GM23338 (cell line): ENCODE measurements around the gene PATE2. TPM values are rescaled to one million over a fixed set of nuclear protein-coding genes. Genes with fewer than 3 reads are reported as not detected.

Experiments used
- ATAC-seq: fragments of 200-7000 bp; cut with Tn5 transposase; 3 replicates; pipeline ENCODE4 v1.9.1; 2020
- DNase-seq: peaks from one replicate; pipeline ENCODE4 v3.0.0-alpha.2; 2015; ENCODE audit warnings: low spot score
- H2AFZ ChIP-seq: fragments of 200-600 bp; sonication (generic); 2 replicates; pipeline ENCODE4 v1.8.0; 2016; ENCODE audit warnings: antibody characterized with exemption, mild to moderate bottlenecking, moderate library complexity
- H3F3A ChIP-seq: fragments of 200-600 bp; sonication (generic); replicated peaks from 2 replicates; pipeline ENCODE4 v1.8.0; 2017; ENCODE audit warnings: antibody characterized with exemption, mixed run types, low read depth
- H3K27ac ChIP-seq: fragments of 200-600 bp; sonication (generic); 2 replicates; pipeline ENCODE4 v1.6.1; 2016; ENCODE audit warnings: low read depth
- H3K27me3 ChIP-seq: fragments of 200-600 bp; sonication (generic); 2 replicates; pipeline ENCODE4 v1.8.0; 2016; ENCODE audit warnings: mild to moderate bottlenecking, mixed run types, moderate library complexity; ENCODE audit not compliant: insufficient read depth
- H3K36me3 ChIP-seq: fragments of 200-600 bp; sonication (generic); 2 replicates; pipeline ENCODE4 v1.8.0; 2016; ENCODE audit warnings: mild to moderate bottlenecking; ENCODE audit not compliant: insufficient read depth
- H3K4me1 ChIP-seq: fragments of 200-600 bp; sonication (generic); 2 replicates; pipeline ENCODE4 v1.8.0; 2016; ENCODE audit warnings: mild to moderate bottlenecking, moderate library complexity; ENCODE audit not compliant: insufficient read depth
- H3K4me2 ChIP-seq: fragments of 200-600 bp; sonication (generic); 2 replicates; pipeline ENCODE4 v1.7.1; 2017; ENCODE audit warnings: mixed run types
- H3K4me3 ChIP-seq: fragments of 200-600 bp; sonication (generic); 2 replicates; pipeline ENCODE4 v1.6.1; 2016; ENCODE audit warnings: mixed run types
- H3K79me2 ChIP-seq: fragments of 200-600 bp; sonication (generic); replicated peaks from 2 replicates; pipeline ENCODE4 v1.8.0; 2017; ENCODE audit warnings: mild to moderate bottlenecking; ENCODE audit not compliant: insufficient read depth
- H3K9me2 ChIP-seq: fragments of 200-600 bp; sonication (generic); 2 replicates; pipeline ENCODE4 v1.8.0; 2017; ENCODE audit not compliant: insufficient read depth
- H4K20me1 ChIP-seq: fragments of 200-600 bp; sonication (generic); replicated peaks from 2 replicates; pipeline ENCODE4 v1.8.0; 2017; ENCODE audit warnings: mild to moderate bottlenecking; ENCODE audit not compliant: insufficient read depth
- H3K27ac Mint-ChIP-seq: 2 replicates; pipeline ENCODE4 v1.8.0; 2020; ENCODE audit warnings: inconsistent platforms, mild to moderate bottlenecking, moderate library complexity, mixed read lengths
- H3K27me3 Mint-ChIP-seq: 3 replicates; pipeline ENCODE4 v1.8.0; 2022; ENCODE audit warnings: low read depth, mild to moderate bottlenecking, moderate library complexity, mixed read lengths, inconsistent platforms; ENCODE audit not compliant: insufficient read depth, poor library complexity
- H3K36me3 Mint-ChIP-seq: 3 replicates; pipeline ENCODE4 v1.8.0; 2021; ENCODE audit warnings: low read depth, mild to moderate bottlenecking, inconsistent platforms, moderate library complexity, mixed read lengths
- H3K4me1 Mint-ChIP-seq: 3 replicates; pipeline ENCODE4 v1.8.0; 2020; ENCODE audit warnings: mild to moderate bottlenecking, inconsistent platforms, mixed read lengths
- H3K4me3 Mint-ChIP-seq: 3 replicates; pipeline ENCODE4 v1.8.0; 2021; ENCODE audit warnings: moderate library complexity, mild to moderate bottlenecking, inconsistent platforms, mixed read lengths
- H3K9me3 Mint-ChIP-seq: 3 replicates; pipeline ENCODE4 v1.8.0; 2020; ENCODE audit warnings: moderate library complexity, mild to moderate bottlenecking, inconsistent platforms, mixed read lengths
- CREB1 ChIP-seq: fragments of 250-450 bp; sonication (Bioruptor Pico); IDR thresholded peaks from 2 replicates; pipeline ENCODE4 v1.5.0; 2020; ENCODE audit warnings: low read depth, mild to moderate bottlenecking, moderate library complexity
- EZH2 ChIP-seq: fragments of 200-600 bp; sonication (generic); IDR thresholded peaks from one replicate; pipeline ENCODE4 v1.8.0; 2017; ENCODE audit warnings: antibody characterized with exemption, mild to moderate bottlenecking, low read depth; ENCODE audit not compliant: unreplicated experiment
- EZH2phosphoT487 ChIP-seq: fragments of 200-600 bp; sonication (generic); IDR thresholded peaks from one replicate; pipeline ENCODE4 v1.8.1; 2018; ENCODE audit warnings: antibody characterized with exemption; ENCODE audit not compliant: unreplicated experiment
- JUNB ChIP-seq: IDR thresholded peaks from one replicate; pipeline ENCODE4 v1.6.1; 2016; ENCODE audit warnings: antibody characterized with exemption; ENCODE audit not compliant: unreplicated experiment
- NANOG ChIP-seq: IDR thresholded peaks from 2 replicates; pipeline ENCODE4 v1.6.1; 2016; ENCODE audit warnings: antibody characterized with exemption, borderline replicate concordance
- POLR2AphosphoS5 ChIP-seq: IDR thresholded peaks from 2 replicates; pipeline ENCODE4 v1.6.1; 2016; ENCODE audit warnings: antibody characterized with exemption, low read depth
- ZNF331 ChIP-seq: fragments of 250-450 bp; sonication (Bioruptor Pico); IDR thresholded peaks from 2 replicates; pipeline ENCODE4 v1.5.0; 2020; ENCODE audit warnings: low read depth, mild to moderate bottlenecking, moderate library complexity
- polyA plus RNA-seq: library from polyadenylated mRNA; unstranded; fragments of >200 nt; fragmentation: Nextera tagmentation; extraction: Ambion mirVana; gene quantifications from 2 replicates; pipeline ENCODE4 v1.2.1, GENCODE V29; 2016
- total RNA-seq: library from RNA; depleted of rRNA; stranded (reverse); fragments of >200 nt; shearing (Covaris generic); gene quantifications from 2 replicates; pipeline ENCODE4 v1.2.3, GENCODE V29; 2014
- TF ChIP-seq, protein P1 (sequence below): IDR thresholded peaks from one replicate; pipeline ENCODE4 v1.6.1; 2018; ENCODE audit warnings: antibody characterized with exemption; ENCODE audit not compliant: unreplicated experiment
- TF ChIP-seq, protein P2 (sequence below), 2 experiments: fragments of 200-600 bp in 1 of 2; sonication (generic) in 1 of 2; conservative IDR thresholded peaks; 2 replicates each; pipeline versions ENCODE4 v1.5.1 to v1.6.1; 2016 to 2017; ENCODE audit warnings: antibody characterized with exemption in 2 of 2, low read depth in 2 of 2, mild to moderate bottlenecking in 2 of 2, moderate library complexity in 1 of 2
- TF ChIP-seq, protein P3 (sequence below): fragments of 250-450 bp; sonication (Bioruptor Pico); IDR thresholded peaks from 2 replicates; pipeline ENCODE4 v1.5.0; 2020; ENCODE audit warnings: mild to moderate bottlenecking, moderate library complexity

Gene PATE2
- total and polyA plus RNA-seq, 2 experiments from 2014 or later: 0.16 TPM; not detected in 1

DNA sequence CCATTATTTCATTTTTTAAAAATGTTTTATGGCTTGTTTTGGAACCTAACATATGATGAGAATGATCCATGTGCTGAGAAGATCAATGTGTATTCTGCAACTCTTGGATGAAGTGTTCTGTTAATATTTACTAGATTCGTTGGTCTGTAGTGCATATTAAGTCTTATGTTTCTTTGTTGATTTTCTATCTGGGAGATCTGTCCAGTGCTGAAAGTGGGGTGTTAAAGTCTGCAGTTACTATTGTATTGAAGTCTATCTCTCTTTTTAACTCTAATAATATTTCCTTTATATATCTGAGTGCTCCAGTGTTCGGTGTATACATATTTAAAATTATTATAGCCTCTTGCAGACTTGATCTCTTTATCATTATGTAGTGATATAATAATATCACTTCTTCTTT, 21.2 kb upstream of the PATE2 start:
- no peak for ATAC-seq
- no peak for DNase-seq
- H3F3A ChIP-seq: no peaks in the 10 kb centered on the region
- Mint-ChIP-seq H3K27ac (no peak overlapping the region), H3K4me1 (peaks cover 12% of the 10 kb centered on the region), H3K9me3 (peaks cover 41% of the 10 kb centered on the region), H3K36me3 (peaks cover 4% of the 10 kb centered on the region; the same call in 2 of the 3 replicates), H3K4me3 (no peak overlapping the region), H3K27me3 (no peaks in the 10 kb centered on the region)
- 0 out of 2 replicates have a peak, but pooled peaks cover 4% of the 10 kb centered on the region for H3K36me3 ChIP-seq
- H3K9me2 ChIP-seq: peaks cover 17% of the 10 kb centered on the region
- H4K20me1 ChIP-seq: no peaks in the 10 kb centered on the region
- H3K27me3 ChIP-seq: no peaks in the 10 kb centered on the region
- H3K4me3 ChIP-seq: no peak overlapping the region
- H3K79me2 ChIP-seq: no peaks in the 10 kb centered on the region
- no peak overlapping the region for H3K27ac ChIP-seq
- H2AFZ ChIP-seq: no peak overlapping the region
- H3K4me1 ChIP-seq: peaks cover 10% of the 10 kb centered on the region; the same call in 1 of the 2 replicates
- no peak for TF ChIP-seq EZH2phosphoT487
- TF ChIP-seq, protein P1, sequence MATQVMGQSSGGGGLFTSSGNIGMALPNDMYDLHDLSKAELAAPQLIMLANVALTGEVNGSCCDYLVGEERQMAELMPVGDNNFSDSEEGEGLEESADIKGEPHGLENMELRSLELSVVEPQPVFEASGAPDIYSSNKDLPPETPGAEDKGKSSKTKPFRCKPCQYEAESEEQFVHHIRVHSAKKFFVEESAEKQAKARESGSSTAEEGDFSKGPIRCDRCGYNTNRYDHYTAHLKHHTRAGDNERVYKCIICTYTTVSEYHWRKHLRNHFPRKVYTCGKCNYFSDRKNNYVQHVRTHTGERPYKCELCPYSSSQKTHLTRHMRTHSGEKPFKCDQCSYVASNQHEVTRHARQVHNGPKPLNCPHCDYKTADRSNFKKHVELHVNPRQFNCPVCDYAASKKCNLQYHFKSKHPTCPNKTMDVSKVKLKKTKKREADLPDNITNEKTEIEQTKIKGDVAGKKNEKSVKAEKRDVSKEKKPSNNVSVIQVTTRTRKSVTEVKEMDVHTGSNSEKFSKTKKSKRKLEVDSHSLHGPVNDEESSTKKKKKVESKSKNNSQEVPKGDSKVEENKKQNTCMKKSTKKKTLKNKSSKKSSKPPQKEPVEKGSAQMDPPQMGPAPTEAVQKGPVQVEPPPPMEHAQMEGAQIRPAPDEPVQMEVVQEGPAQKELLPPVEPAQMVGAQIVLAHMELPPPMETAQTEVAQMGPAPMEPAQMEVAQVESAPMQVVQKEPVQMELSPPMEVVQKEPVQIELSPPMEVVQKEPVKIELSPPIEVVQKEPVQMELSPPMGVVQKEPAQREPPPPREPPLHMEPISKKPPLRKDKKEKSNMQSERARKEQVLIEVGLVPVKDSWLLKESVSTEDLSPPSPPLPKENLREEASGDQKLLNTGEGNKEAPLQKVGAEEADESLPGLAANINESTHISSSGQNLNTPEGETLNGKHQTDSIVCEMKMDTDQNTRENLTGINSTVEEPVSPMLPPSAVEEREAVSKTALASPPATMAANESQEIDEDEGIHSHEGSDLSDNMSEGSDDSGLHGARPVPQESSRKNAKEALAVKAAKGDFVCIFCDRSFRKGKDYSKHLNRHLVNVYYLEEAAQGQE: peak; percentile 34
- H3K4me2 ChIP-seq: no peak overlapping the region

DNA sequence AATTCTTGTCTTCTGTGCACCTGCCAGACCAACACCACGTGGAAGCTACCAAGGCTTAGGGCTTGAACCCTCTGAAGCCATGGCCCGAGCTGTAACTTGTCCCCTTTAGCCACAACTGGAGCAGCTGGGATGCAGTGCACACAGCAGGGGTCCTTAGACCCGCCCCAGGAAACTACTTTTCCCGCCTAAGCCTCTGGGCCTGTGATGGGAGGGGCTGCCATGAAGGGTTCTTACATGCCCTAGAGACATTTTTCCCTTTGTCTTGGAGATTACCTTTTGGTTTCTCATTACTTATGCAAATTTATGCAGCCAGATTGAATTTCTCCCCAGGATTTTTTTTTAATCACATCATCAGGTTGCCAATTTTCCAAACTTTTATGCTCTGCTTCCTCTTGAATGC, 19.0 kb upstream of the PATE2 start:
- no peak overlapping the region for H3K4me2 ChIP-seq
- H3K4me3 Mint-ChIP-seq: no peak overlapping the region
- H2AFZ ChIP-seq: no peak overlapping the region
- H3K27ac ChIP-seq: no peak overlapping the region
- peaks cover 4% of the 10 kb centered on the region; the same call in 2 of the 3 replicates for H3K36me3 Mint-ChIP-seq
- ATAC-seq: peak; percentile 53
- H3K4me1 Mint-ChIP-seq: peaks cover 12% of the 10 kb centered on the region
- H3K27me3 Mint-ChIP-seq: no peaks in the 10 kb centered on the region
- peak; percentile 53 for DNase-seq
- peaks cover 6% of the 10 kb centered on the region; the same call in 1 of the 2 replicates for H3K36me3 ChIP-seq
- no peak overlapping the region for H3K27ac Mint-ChIP-seq
- no peaks in the 10 kb centered on the region for H4K20me1 ChIP-seq
- H3K9me3 Mint-ChIP-seq: peaks cover 32% of the 10 kb centered on the region
- H3K9me2 ChIP-seq: peaks cover 17% of the 10 kb centered on the region
- no peaks in the 10 kb centered on the region for H3K79me2 ChIP-seq
- H3K4me1 ChIP-seq: peaks cover 10% of the 10 kb centered on the region; the same call in 1 of the 2 replicates
- no peaks in the 10 kb centered on the region for H3F3A ChIP-seq
- no peaks in the 10 kb centered on the region for H3K27me3 ChIP-seq
- no peak overlapping the region for H3K4me3 ChIP-seq
- TF ChIP-seq, protein P2, sequence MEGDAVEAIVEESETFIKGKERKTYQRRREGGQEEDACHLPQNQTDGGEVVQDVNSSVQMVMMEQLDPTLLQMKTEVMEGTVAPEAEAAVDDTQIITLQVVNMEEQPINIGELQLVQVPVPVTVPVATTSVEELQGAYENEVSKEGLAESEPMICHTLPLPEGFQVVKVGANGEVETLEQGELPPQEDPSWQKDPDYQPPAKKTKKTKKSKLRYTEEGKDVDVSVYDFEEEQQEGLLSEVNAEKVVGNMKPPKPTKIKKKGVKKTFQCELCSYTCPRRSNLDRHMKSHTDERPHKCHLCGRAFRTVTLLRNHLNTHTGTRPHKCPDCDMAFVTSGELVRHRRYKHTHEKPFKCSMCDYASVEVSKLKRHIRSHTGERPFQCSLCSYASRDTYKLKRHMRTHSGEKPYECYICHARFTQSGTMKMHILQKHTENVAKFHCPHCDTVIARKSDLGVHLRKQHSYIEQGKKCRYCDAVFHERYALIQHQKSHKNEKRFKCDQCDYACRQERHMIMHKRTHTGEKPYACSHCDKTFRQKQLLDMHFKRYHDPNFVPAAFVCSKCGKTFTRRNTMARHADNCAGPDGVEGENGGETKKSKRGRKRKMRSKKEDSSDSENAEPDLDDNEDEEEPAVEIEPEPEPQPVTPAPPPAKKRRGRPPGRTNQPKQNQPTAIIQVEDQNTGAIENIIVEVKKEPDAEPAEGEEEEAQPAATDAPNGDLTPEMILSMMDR (conservative IDR thresholded peaks at IDR 0.05; ENCODE audit: low read depth in 2 of 2): no peak
- TF ChIP-seq POLR2AphosphoS5 (no peak), ZNF331 (CRISPR knock-in tag) (no peak), CREB1 (CRISPR knock-in tag) (no peak), JUNB (no peak), NANOG (no peak), EZH2phosphoT487 (no peak), EZH2 (no peak)
- TF ChIP-seq, protein P3, sequence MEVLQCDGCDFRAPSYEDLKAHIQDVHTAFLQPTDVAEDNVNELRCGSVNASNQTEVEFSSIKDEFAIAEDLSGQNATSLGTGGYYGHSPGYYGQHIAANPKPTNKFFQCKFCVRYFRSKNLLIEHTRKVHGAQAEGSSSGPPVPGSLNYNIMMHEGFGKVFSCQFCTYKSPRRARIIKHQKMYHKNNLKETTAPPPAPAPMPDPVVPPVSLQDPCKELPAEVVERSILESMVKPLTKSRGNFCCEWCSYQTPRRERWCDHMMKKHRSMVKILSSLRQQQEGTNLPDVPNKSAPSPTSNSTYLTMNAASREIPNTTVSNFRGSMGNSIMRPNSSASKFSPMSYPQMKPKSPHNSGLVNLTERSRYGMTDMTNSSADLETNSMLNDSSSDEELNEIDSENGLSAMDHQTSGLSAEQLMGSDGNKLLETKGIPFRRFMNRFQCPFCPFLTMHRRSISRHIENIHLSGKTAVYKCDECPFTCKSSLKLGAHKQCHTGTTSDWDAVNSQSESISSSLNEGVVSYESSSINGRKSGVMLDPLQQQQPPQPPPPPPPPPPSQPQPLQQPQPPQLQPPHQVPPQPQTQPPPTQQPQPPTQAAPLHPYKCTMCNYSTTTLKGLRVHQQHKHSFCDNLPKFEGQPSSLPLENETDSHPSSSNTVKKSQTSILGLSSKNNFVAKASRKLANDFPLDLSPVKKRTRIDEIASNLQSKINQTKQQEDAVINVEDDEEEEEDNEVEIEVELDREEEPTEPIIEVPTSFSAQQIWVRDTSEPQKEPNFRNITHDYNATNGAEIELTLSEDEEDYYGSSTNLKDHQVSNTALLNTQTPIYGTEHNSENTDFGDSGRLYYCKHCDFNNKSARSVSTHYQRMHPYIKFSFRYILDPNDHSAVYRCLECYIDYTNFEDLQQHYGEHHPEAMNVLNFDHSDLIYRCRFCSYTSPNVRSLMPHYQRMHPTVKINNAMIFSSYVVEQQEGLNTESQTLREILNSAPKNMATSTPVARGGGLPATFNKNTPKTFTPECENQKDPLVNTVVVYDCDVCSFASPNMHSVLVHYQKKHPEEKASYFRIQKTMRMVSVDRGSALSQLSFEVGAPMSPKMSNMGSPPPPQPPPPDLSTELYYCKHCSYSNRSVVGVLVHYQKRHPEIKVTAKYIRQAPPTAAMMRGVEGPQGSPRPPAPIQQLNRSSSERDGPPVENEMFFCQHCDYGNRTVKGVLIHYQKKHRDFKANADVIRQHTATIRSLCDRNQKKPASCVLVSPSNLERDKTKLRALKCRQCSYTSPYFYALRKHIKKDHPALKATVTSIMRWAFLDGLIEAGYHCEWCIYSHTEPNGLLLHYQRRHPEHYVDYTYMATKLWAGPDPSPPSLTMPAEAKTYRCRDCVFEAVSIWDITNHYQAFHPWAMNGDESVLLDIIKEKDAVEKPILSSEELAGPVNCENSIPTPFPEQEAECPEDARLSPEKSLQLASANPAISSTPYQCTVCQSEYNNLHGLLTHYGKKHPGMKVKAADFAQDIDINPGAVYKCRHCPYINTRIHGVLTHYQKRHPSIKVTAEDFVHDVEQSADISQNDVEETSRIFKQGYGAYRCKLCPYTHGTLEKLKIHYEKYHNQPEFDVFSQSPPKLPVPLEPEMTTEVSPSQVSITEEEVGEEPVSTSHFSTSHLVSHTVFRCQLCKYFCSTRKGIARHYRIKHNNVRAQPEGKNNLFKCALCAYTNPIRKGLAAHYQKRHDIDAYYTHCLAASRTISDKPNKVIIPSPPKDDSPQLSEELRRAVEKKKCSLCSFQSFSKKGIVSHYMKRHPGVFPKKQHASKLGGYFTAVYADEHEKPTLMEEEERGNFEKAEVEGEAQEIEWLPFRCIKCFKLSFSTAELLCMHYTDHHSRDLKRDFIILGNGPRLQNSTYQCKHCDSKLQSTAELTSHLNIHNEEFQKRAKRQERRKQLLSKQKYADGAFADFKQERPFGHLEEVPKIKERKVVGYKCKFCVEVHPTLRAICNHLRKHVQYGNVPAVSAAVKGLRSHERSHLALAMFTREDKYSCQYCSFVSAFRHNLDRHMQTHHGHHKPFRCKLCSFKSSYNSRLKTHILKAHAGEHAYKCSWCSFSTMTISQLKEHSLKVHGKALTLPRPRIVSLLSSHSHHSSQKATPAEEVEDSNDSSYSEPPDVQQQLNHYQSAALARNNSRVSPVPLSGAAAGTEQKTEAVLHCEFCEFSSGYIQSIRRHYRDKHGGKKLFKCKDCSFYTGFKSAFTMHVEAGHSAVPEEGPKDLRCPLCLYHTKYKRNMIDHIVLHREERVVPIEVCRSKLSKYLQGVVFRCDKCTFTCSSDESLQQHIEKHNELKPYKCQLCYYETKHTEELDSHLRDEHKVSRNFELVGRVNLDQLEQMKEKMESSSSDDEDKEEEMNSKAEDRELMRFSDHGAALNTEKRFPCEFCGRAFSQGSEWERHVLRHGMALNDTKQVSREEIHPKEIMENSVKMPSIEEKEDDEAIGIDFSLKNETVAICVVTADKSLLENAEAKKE (CRISPR knock-in tag): no peak
